ENCODE results near the gene RALGDS. TPM values are rescaled to one million over a fixed set of nuclear protein-coding genes. Genes with fewer than 3 reads are reported as not detected.

RALGDS gene
- total RNA-seq, 6 experiments from 2014 or later: 12.1 to 15.8 (median 14.8) TPM

DNA sequence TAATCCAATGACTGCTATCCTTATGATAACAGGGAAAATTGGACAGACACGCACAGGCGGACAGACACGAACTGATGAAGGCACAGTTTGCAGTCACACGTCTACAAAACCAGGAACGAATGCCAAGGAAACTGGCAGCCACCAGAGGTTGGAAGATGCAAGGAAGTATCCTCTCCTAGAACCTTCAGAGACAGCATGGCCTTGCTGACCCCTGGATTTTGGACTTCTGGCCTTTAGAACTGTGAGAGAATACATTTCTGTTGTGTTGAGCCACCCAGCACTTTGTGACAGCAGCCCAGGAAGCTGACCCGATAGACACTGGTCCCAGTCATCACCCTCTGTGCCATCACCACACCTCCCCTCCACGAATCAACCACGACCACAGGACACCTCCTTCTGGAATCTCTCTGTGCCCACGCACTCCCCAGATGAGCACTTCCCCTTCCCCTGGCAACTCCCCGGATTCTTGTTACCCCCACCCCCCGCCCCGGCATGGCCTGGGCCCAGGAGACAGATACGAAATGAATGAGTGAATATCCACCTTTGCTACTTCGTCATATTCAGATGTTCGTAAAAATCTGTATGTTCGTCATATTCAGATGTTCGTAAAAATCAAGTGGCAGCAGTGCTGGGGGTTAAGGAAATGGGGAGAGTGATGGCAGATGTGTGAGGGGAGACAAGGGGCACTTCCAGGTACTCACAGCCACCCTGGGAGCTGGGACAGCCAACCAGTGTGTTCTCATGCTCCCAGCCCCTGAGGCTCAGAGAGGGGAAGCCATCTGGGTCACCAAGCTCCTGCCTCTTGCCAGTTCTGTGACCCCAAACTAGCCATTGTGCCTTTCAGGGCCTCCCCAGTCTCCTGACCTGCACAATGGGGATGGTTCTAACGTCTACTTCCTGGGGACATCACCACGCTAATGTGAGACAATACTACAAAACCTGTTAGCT, 24.1 kb upstream of the RALGDS start:
- Mint-ChIP-seq H3K4me3 (peak overlapping the region; percentile 81), H3K9me3 (no peaks in the 10 kb centered on the region), H3K27ac (peak overlapping the region; percentile 67)

DNA sequence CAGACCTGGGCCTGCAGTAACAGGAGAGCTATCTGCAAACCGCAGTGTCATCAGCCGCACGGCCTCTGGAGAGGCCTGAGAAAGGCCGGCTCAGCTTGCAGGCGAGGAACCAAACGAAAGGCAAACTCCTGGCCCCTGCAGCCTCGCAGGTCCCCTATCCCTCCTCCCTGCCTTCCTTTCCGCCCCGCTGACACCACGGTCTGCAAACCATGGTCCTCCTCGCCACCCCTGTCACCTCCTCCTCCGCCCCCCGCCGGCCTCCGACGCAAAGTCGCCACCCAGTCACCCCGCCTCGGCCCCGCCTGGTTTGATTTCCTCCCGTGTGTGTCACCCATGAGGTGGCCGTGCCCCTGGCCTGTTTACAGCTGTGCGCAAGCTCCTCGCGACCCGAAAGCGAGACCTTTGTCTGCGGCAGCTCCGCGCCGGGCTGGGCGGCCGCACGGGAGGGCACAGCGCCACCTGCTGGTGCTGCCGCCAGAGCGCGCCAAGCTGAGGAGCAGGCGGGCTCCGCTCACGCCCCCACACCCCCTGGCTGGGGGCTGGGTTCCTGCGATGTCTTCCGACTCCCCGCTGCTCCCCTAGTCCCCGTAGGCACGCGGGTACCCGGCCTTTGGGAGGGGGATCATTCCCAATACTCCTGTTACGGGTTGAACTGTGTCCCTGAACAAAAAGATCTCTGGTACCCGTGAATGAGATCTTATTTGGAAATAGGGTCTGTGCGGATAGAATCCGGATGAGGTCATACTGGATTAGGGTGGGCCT, 23.3 kb upstream of the RALGDS start:
- peak overlapping the region; percentile 67 for H3K27ac Mint-ChIP-seq
- peaks cover 26% of the 10 kb centered on the region for H3K4me1 Mint-ChIP-seq (ENCODE audit: low read depth)
- no peaks in the 10 kb centered on the region for H3K9me3 Mint-ChIP-seq
- TF ChIP-seq, protein P1, sequence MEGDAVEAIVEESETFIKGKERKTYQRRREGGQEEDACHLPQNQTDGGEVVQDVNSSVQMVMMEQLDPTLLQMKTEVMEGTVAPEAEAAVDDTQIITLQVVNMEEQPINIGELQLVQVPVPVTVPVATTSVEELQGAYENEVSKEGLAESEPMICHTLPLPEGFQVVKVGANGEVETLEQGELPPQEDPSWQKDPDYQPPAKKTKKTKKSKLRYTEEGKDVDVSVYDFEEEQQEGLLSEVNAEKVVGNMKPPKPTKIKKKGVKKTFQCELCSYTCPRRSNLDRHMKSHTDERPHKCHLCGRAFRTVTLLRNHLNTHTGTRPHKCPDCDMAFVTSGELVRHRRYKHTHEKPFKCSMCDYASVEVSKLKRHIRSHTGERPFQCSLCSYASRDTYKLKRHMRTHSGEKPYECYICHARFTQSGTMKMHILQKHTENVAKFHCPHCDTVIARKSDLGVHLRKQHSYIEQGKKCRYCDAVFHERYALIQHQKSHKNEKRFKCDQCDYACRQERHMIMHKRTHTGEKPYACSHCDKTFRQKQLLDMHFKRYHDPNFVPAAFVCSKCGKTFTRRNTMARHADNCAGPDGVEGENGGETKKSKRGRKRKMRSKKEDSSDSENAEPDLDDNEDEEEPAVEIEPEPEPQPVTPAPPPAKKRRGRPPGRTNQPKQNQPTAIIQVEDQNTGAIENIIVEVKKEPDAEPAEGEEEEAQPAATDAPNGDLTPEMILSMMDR (IDR thresholded peaks at IDR 0.05): peak; percentile 100
- H3K36me3 Mint-ChIP-seq (ENCODE audit: low read depth): no peaks in the 10 kb centered on the region
- peak overlapping the region; percentile 81 for H3K4me3 Mint-ChIP-seq
- H3K27me3 Mint-ChIP-seq (ENCODE audit: insufficient read depth): peaks cover 2% of the 10 kb centered on the region; the same call in 1 of the 2 replicates
- peak; percentile 53 for DNase-seq

More for the DNA sequence above, 24.1 kb upstream of the RALGDS start:
- TF ChIP-seq, protein P1 (IDR thresholded peaks at IDR 0.05): no peak
- DNase-seq: no peak
- Mint-ChIP-seq H3K27me3 (ENCODE audit: insufficient read depth) (peaks cover 2% of the 10 kb centered on the region; the same call in 1 of the 2 replicates), H3K4me1 (ENCODE audit: low read depth) (peaks cover 26% of the 10 kb centered on the region), H3K36me3 (ENCODE audit: low read depth) (no peaks in the 10 kb centered on the region)

DNA sequence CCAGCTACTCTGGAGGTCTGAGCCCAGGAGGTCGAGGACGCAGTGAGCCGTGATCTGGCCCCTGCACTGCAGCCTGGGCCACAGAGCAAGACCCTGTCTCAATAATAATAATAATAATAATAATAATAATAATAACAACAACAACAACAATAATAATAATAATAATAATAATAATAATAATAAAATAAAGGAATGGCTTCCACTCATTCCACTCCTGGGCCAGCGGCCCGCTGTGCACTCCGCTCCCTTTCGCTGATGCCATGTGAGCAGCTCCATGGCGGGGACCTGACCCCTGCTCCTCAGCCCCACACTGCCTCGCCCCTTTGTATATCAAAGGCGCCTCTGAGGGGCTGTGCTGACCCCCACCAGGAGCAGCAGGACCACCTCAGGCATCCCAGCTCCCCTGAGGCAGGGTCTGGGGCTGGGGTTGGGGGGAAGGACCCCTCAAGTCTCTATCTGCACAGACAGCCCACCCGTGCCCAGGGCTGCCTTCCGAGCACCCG, 22.6 kb upstream of the RALGDS start:
- Mint-ChIP-seq H3K4me3 (no peak overlapping the region), H3K36me3 (ENCODE audit: low read depth) (no peaks in the 10 kb centered on the region), H3K4me1 (ENCODE audit: low read depth) (peaks cover 26% of the 10 kb centered on the region), H3K9me3 (no peaks in the 10 kb centered on the region), H3K27ac (no peak overlapping the region; the same call in 1 of the 2 replicates), H3K27me3 (ENCODE audit: insufficient read depth) (peaks cover 2% of the 10 kb centered on the region; the same call in 1 of the 2 replicates)
- DNase-seq: no peak
- TF ChIP-seq, protein P1 (IDR thresholded peaks at IDR 0.05): no peak

DNA sequence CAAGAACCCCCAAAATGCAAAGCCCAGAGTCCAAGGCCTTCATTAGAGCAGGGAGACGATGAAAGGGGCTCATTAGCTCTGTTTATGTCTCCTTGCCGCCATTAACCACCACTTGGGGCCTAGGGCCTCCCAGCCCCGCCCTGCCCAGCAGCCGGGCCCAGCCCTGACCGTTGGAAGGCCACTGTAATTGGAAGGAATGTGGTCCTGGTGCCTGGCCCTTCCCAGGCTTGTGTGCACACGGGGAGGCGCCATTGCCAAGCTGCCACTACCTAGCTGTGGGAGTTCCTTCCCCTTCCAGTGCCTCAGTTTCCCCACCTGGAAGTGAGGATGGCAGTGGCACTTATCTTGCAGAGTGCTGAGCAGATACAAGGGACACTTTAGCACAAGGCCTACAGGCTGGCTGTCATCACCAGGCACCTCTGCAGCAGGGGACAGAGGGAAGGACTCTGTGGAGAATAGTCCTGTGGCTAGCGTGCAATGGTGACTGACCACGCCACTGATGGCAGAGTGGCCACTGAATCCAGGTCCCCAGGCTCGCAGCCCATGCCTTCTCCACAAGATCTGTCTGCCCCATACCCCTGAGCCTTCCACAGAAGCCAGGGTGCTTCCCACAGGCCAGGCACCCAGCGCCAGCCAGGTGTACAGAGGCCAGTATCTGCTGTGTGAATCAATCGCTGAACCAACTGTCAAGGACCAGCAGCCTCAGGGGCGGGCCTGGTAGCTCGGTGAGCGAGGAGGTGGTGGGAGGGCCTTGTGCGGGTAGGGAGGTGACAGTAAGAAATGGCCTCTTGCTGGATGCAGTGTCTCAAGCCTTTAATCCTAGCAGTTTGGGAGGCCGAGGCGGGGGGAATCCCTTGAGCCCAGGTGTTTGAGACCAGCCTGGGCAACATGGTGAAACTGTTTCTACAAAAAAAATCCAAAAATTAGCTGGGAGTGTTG, 21.9 kb upstream of the RALGDS start:
- Mint-ChIP-seq H3K27me3 (ENCODE audit: insufficient read depth) (peaks cover 2% of the 10 kb centered on the region; the same call in 1 of the 2 replicates), H3K9me3 (no peaks in the 10 kb centered on the region), H3K4me1 (ENCODE audit: low read depth) (peaks cover 20% of the 10 kb centered on the region), H3K4me3 (no peak overlapping the region), H3K36me3 (ENCODE audit: low read depth) (no peaks in the 10 kb centered on the region), H3K27ac (no peak overlapping the region)
- TF ChIP-seq, protein P1 (IDR thresholded peaks at IDR 0.05): no peak
- DNase-seq: no peak
